ENCODE data around the gene PAPSS1.

DNA sequence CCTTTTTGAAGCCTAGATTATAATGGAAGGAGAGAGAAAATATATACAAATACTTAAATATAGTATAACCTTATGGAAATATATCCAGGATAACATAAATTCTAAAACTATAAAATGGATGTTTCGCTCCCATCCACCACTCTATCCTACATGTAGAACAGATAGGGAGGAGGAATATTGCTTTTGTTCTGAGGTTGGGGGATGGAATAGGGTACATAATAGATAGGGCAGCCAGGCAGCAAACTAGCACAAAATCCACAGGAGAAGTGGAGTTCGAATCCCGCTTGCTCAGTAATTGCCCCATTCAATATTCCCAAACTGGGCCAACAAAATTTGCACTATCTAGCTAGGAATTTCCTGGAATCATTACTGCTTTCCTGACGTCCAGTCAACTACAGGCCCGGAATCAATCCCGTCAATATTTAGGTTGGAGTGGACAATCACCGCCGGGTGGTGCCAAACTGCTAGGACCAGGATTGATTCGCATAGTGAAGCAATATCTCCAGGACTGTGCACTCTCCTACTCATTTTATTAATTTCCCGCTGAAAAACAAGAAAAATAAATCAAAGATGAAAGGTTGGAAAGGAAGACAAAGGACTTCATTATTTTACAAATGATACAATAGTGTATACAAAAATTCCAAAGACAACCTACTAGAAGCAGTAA, 40.4 kb upstream of the PAPSS1 start:
- TF ChIP-seq POLR2AphosphoS5 (IDR thresholded peaks at IDR 0.05; ENCODE audit: low read depth) (no peak), SPI1 (IDR thresholded peaks at IDR 0.05; ENCODE audit: borderline replicate concordance, low read depth) (no peak), GABPA (IDR thresholded peaks at IDR 0.05; ENCODE audit: low read depth) (no peak)
- TF ChIP-seq, protein P1, sequence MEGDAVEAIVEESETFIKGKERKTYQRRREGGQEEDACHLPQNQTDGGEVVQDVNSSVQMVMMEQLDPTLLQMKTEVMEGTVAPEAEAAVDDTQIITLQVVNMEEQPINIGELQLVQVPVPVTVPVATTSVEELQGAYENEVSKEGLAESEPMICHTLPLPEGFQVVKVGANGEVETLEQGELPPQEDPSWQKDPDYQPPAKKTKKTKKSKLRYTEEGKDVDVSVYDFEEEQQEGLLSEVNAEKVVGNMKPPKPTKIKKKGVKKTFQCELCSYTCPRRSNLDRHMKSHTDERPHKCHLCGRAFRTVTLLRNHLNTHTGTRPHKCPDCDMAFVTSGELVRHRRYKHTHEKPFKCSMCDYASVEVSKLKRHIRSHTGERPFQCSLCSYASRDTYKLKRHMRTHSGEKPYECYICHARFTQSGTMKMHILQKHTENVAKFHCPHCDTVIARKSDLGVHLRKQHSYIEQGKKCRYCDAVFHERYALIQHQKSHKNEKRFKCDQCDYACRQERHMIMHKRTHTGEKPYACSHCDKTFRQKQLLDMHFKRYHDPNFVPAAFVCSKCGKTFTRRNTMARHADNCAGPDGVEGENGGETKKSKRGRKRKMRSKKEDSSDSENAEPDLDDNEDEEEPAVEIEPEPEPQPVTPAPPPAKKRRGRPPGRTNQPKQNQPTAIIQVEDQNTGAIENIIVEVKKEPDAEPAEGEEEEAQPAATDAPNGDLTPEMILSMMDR (IDR thresholded peaks at IDR 0.05; ENCODE audit: insufficient read depth, low read length) = no peak
- TF ChIP-seq, protein P2, sequence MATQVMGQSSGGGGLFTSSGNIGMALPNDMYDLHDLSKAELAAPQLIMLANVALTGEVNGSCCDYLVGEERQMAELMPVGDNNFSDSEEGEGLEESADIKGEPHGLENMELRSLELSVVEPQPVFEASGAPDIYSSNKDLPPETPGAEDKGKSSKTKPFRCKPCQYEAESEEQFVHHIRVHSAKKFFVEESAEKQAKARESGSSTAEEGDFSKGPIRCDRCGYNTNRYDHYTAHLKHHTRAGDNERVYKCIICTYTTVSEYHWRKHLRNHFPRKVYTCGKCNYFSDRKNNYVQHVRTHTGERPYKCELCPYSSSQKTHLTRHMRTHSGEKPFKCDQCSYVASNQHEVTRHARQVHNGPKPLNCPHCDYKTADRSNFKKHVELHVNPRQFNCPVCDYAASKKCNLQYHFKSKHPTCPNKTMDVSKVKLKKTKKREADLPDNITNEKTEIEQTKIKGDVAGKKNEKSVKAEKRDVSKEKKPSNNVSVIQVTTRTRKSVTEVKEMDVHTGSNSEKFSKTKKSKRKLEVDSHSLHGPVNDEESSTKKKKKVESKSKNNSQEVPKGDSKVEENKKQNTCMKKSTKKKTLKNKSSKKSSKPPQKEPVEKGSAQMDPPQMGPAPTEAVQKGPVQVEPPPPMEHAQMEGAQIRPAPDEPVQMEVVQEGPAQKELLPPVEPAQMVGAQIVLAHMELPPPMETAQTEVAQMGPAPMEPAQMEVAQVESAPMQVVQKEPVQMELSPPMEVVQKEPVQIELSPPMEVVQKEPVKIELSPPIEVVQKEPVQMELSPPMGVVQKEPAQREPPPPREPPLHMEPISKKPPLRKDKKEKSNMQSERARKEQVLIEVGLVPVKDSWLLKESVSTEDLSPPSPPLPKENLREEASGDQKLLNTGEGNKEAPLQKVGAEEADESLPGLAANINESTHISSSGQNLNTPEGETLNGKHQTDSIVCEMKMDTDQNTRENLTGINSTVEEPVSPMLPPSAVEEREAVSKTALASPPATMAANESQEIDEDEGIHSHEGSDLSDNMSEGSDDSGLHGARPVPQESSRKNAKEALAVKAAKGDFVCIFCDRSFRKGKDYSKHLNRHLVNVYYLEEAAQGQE (IDR thresholded peaks at IDR 0.05; ENCODE audit: insufficient replicate concordance, low read depth) = no peak
